ENCODE measurements around the gene GLP1R.

DNA sequence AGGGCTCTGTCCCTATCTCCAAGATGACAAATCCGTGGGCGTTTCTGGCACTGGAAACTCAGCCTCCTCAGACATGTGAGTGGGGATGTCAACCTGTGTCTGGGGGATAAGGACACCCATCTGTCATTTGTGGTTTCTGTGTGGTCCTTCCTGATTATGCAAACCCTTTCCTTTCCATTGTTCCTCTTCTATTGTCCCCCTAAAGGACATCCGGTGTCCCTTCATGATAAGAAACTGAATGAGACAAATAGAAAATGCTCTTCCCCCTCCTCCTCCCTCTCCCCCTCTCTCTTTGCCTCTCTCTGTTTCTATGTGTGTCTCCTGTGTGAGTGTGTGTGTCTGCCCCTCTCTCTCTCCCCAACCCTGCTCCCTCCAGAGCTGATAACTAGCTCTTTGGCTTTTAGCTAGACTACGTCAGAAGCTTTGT, 11.5 kb upstream of the GLP1R start:
- TF ChIP-seq SRF (IDR thresholded peaks at IDR 0.05; ENCODE audit: low read depth) (no peak), RAD21 (IDR thresholded peaks at IDR 0.05; ENCODE audit: low read depth) (no peak), EZH2 (IDR thresholded peaks at IDR 0.05) (no peak), POLR2AphosphoS5 (IDR thresholded peaks at IDR 0.05; ENCODE audit: low read depth, low read length) (no peak), SIN3A (IDR thresholded peaks at IDR 0.05; ENCODE audit: low read depth) (no peak)
- TF ChIP-seq, protein P1, sequence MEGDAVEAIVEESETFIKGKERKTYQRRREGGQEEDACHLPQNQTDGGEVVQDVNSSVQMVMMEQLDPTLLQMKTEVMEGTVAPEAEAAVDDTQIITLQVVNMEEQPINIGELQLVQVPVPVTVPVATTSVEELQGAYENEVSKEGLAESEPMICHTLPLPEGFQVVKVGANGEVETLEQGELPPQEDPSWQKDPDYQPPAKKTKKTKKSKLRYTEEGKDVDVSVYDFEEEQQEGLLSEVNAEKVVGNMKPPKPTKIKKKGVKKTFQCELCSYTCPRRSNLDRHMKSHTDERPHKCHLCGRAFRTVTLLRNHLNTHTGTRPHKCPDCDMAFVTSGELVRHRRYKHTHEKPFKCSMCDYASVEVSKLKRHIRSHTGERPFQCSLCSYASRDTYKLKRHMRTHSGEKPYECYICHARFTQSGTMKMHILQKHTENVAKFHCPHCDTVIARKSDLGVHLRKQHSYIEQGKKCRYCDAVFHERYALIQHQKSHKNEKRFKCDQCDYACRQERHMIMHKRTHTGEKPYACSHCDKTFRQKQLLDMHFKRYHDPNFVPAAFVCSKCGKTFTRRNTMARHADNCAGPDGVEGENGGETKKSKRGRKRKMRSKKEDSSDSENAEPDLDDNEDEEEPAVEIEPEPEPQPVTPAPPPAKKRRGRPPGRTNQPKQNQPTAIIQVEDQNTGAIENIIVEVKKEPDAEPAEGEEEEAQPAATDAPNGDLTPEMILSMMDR (IDR thresholded peaks at IDR 0.05 in 2 of 3, conservative IDR thresholded peaks at IDR 0.05 in 1 of 3; ENCODE audit: borderline replicate concordance in 1 of 3, insufficient read depth in 1 of 3, low read depth in 2 of 3, low read length in 2 of 3), result no peak
- TF ChIP-seq, protein P2, sequence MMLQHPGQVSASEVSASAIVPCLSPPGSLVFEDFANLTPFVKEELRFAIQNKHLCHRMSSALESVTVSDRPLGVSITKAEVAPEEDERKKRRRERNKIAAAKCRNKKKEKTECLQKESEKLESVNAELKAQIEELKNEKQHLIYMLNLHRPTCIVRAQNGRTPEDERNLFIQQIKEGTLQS (IDR thresholded peaks at IDR 0.05), result no peak
